A172 (cell line): ENCODE results near the gene TPP1. TPM values are rescaled to one million over a fixed set of nuclear protein-coding genes. Genes with fewer than 3 reads are reported as not detected.

Source experiments
- DNase-seq: peaks from one replicate; pipeline ENCODE4 v3.0.0-alpha.2; 2015; ENCODE audit warnings: low spot score
- total RNA-seq: library from RNA; depleted of rRNA; stranded (reverse); fragments of >200 nt; shearing (Covaris generic); gene quantifications from 2 replicates; pipeline ENCODE4 v1.2.3, GENCODE V29; 2014; rRNA removed

The TPP1 gene
- 31.7 and 34.9 TPM in 2 replicates for total RNA-seq

GRCh38 chr11:6619004-6619745 lies at the start of gene TPP1:
Gene TPP1 (minus strand): TSS chr11:6619422. CDS start chr11:6619400, 22 bp downstream.
- peak; percentile 94 for DNase-seq

DNA sequence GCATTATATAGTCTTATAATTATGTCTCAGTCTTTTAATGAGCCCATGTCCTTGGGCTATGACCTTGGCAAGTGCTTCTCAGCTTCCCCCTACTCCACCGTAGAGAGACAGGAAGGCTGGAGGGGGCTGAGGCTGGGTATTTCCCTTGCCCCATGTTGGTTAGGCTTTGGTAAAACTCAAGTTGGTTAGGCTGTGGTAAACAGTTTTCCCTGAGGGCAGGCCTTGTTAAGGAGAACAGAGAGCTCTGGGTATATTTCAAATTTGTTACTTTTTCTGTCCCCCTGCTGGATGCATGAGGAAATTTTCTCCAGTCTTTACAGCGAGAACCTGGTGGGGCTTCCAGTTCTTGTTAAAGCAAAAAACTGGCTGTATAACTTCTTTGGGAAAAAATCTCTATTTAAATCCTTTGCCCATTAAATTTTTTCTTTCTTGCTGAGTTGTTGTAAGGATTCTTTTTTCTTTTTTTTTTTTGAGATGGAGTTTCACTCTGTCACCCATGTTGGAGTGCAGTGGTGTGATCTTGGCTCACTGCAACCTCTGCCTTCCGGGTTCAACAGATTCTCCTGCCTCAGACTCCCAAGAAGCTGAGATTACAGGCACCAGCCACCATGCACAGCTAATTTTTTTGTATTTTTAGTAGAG lies 48.6 kb upstream of the TPP1 start:
- peak; percentile 16 for DNase-seq

- no peak for DNase-seq
Measured at GRCh38 chr11:6666302-6667183, 47.3 kb upstream of the TPP1 start.

GRCh38 chr11:6664551-6664950 lies 45.3 kb upstream of the TPP1 start:
- no peak for DNase-seq

GRCh38 chr11:6663794-6664469 lies 44.7 kb upstream of the TPP1 start:
- no peak for DNase-seq

- DNase-seq, result no peak
Measured at GRCh38 chr11:6660712-6661111, 41.5 kb upstream of the TPP1 start.

GRCh38 chr11:6658647-6659046 lies 39.4 kb upstream of the TPP1 start:
- DNase-seq, result no peak

DNA sequence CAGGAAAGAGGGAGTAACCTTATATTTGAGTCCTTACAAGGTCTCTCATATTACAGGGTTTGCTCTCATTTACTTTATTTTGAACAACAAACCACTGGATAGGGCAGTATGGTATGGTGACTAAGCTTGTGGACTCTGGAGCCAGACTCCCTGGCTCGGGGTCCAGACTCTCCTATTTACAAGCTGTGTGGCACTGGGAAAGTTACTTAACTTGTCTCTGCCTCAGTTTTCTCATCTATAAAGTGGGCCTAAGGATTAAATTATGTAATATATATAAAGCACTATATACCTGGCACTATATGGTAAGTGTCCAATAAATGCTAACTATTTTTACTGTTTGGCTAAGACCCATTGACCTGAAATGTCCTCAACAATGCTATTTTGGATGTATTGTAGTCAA lies 38.1 kb upstream of the TPP1 start:
- DNase-seq, result no peak

GRCh38 chr11:6656936-6657335 lies 37.7 kb upstream of the TPP1 start:
- no peak for DNase-seq

DNA sequence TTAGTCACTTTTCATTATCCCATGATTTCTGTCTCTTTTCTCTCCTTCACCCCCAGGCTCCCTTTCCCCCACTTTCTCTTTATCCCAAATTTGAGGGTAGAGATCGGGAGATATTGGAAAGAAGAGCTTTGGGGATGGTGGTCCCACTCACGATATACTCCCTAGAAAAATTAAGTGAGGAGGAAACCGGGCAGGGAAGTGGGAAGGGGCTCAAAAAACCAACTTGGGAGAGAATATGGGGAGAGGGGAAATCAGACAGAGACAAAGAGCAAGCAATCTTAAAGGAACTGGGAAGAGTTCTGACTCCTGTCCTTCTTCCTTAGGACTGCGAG lies 37.3 kb upstream of the TPP1 start:
- no peak for DNase-seq

- no peak for DNase-seq
Measured at GRCh38 chr11:6655790-6656583, 36.8 kb upstream of the TPP1 start, which contains the start of gene DCHS1. Gene DCHS1 (minus strand): TSS chr11:6655809. CDS start chr11:6641613, 14,196 bp downstream.

DNA sequence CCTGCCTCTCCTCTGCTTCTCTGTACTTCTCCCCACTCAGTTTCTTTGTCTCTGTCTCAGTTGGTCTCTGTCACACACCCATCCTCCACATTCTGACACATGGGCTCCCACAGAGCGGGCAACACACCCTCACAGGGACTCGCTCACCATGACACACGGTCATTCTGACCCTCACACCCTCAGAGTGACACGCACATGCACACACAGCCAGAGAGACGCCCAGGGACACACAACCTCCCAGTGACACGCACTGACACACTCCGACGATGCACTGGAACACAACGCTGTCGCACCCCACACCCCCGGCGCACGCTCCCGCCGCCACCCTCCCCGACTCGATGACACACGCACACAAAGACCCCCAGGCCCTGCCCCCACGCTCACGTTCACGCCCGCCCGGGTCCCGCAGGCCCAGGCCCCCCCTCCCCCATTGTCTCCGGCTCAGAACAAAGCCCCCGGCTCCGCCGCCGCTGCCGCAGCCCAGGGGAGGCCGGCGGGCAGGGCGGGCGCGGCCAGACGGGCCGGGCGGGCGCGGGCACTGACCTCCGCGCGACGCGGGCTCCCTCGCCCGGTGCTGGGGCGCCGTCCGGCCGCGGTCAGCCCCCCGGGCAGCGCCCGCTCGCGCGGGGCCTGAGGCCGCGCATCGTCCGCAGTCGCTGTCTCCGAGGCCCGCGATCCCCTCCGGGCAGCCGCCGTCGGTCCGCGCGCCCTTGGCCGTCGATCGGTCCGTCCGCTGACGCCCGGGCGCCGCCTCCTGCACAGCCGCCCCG lies 36.0 kb upstream of the TPP1 start:
- DNase-seq, result no peak

DNA sequence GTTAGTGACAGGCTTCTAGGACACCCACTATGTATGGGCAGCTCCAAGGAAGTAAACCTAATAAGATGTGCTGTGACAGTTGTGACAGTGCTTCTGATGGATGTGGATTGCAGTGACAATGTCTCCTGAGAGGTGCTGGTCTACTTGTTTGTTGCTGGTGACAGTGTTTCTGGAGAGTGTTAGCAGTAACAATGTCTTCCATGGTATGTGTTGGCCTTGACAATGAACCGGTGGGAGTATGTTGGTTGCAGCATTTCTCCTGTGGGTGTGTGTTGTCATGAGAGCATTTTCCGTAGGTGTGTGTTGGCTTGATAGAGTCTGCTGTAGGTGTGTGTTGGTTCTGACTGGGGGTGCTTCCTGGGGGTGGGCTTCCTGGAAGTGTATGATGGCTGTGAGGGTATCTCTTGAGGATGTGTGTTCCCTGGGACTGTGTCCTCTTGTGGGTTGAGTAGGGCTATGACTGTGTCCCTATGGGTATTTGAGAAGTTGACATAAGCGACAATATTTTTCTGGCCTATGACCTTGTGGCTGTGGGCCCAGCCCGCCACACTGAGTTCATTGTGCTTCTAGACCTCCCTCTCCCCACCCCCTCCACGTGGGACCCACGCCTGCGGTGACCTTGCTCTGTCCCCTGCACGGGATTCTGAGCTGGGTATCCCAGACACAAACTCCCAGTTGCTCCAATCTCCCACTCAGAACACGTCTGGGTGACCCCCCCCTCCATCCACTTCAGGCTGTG lies 35.2 kb upstream of the TPP1 start:
- no peak for DNase-seq

- DNase-seq, result no peak
Measured at GRCh38 chr11:6653656-6654055, 34.4 kb upstream of the TPP1 start.

DNA sequence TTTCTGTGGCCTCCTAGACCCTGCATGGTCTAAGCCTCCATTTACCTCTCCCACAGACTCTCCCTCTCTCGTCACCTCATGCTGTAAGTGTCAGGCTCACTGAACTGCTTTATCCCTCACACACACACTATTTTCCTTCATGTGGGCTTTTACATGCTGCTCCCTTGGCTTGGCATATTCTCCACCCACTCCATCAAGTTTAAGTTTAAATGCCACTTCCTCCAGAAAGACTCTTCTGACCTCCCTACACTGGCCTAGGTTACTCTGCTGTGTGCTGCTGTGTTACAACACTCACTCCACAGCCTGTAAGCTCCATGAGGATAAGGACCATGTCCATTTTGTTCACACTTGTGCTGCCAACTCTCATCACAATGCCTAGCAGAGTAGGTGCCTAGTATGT lies 33.9 kb upstream of the TPP1 start:
- DNase-seq, result no peak

GRCh38 chr11:6652182-6652581 lies 33.0 kb upstream of the TPP1 start:
- DNase-seq, result no peak

GRCh38 chr11:6650980-6651379 lies 31.8 kb upstream of the TPP1 start:
- peak; percentile 57 for DNase-seq

GRCh38 chr11:6650104-6650503 lies 30.9 kb upstream of the TPP1 start:
- no peak for DNase-seq

DNA sequence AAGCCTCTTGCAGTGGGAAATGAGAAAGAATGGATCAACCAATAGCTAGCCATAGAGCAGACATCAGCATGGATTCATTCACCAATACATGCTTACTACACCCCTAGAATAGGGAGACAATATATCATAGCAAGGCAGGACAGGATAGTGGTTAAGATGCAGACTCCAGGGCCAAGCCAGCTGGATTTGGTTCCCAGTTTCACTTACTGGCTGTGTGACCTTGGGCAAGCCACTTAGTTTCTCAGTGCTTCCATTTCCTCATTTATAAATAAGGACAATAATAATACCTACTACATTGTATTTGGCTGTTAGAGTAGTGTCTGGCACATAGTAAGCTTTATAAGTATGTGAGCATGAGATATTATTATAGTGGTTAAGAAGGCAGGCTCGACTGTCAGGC lies 29.3 kb upstream of the TPP1 start:
- no peak for DNase-seq

- DNase-seq, result no peak
Measured at GRCh38 chr11:6647836-6648235, 28.6 kb upstream of the TPP1 start.
